CD8-positive, alpha-beta memory T cell (primary cell): Measurements from ENCODE around the gene RIPK1. TPM values are rescaled to one million over a fixed set of nuclear protein-coding genes. Genes with fewer than 3 reads are reported as not detected.
"Not testable (repeated sequence)": the region's sequence is repeated elsewhere in the genome, so short reads cannot be mapped to it uniquely, and the experiment has no call there.

ENCODE experiments used
- CTCF ChIA-PET: fragments of 350-600 bp; sonication (Branson Sonifier 250); formaldehyde crosslinking; loops from one replicate; lab custom pipeline; 2021; ENCODE audit warnings: antibody characterized with exemption; lab: Charles Lee
- POLR2A ChIA-PET: fragments of 350-600 bp; sonication (Branson Sonifier 250); formaldehyde crosslinking; loops from one replicate; lab custom pipeline; 2021; ENCODE audit warnings: antibody characterized with exemption; lab: Charles Lee
- DNase-seq, 5 donors: peaks; one replicate each; pipeline versions ENCODE4 v3.0.0 to v3.0.0-alpha.2; 2020 to 2022; ENCODE audit warnings: mixed read lengths in 1 of 5
- H3K27ac ChIP-seq: one replicate; pipeline ENCODE4 v1.7.0; 2013; ENCODE audit warnings: low read depth, mild to moderate bottlenecking, low read length, moderate library complexity
- H3K27me3 ChIP-seq: 2 replicates; pipeline ENCODE4 v1.7.0; 2013; ENCODE audit warnings: low read length, mild to moderate bottlenecking; ENCODE audit not compliant: insufficient read depth, poor library complexity, severe bottlenecking
- H3K36me3 ChIP-seq: 2 replicates; pipeline ENCODE4 v1.7.0; 2013; ENCODE audit warnings: mild to moderate bottlenecking, low read length, moderate library complexity; ENCODE audit not compliant: insufficient read depth
- H3K4me1 ChIP-seq: 2 replicates; pipeline ENCODE4 v1.7.0; 2013; ENCODE audit warnings: mild to moderate bottlenecking, low read length, moderate library complexity; ENCODE audit not compliant: insufficient read depth
- H3K4me3 ChIP-seq: 2 replicates; pipeline ENCODE4 v1.7.0; 2013; ENCODE audit warnings: mild to moderate bottlenecking, low read length
- H3K9me3 ChIP-seq: 2 replicates; pipeline ENCODE4 v1.7.0; 2013; ENCODE audit warnings: mild to moderate bottlenecking, low read length
- H3K27ac Mint-ChIP-seq, 8 donors: one replicate each; pipeline ENCODE4 v1.8.0; 2020 to 2021; ENCODE audit warnings: mixed read lengths in 8 of 8, mild to moderate bottlenecking in 6 of 8, inconsistent platforms in 3 of 8, moderate library complexity in 3 of 8
- H3K27me3 Mint-ChIP-seq, 2 donors: one replicate each; pipeline ENCODE4 v1.8.0; 2020 to 2021; ENCODE audit warnings: mixed read lengths in 2 of 2, mild to moderate bottlenecking in 1 of 2, moderate library complexity in 1 of 2
- H3K36me3 Mint-ChIP-seq, 3 donors: one replicate each; pipeline ENCODE4 v1.8.0; 2020 to 2021; ENCODE audit warnings: mixed read lengths in 3 of 3, inconsistent platforms in 1 of 3, mild to moderate bottlenecking in 1 of 3
- H3K4me1 Mint-ChIP-seq, 3 donors: one replicate each; pipeline ENCODE4 v1.8.0; 2020 to 2021; ENCODE audit warnings: mixed read lengths in 3 of 3, inconsistent platforms in 1 of 3, mild to moderate bottlenecking in 1 of 3
- H3K4me3 Mint-ChIP-seq, 7 donors: one replicate each; pipeline ENCODE4 v1.8.0; 2020 to 2021; ENCODE audit warnings: mixed read lengths in 7 of 7, mild to moderate bottlenecking in 6 of 7, moderate library complexity in 4 of 7, inconsistent platforms in 2 of 7
- H3K9me3 Mint-ChIP-seq, 5 donors: one replicate each; pipeline ENCODE4 v1.8.0; 2020 to 2022; ENCODE audit warnings: mixed read lengths in 5 of 5, mild to moderate bottlenecking in 3 of 5, moderate library complexity in 2 of 5, inconsistent platforms in 1 of 5
- polyA plus RNA-seq: library from polyadenylated mRNA; unstranded; fragments of 300-500 nt; fragmentation: Illumina TruSeq; gene quantifications from one replicate; pipeline ENCODE4 v1.2.3, GENCODE V29; 2021
- total RNA-seq, 2 experiments: library from RNA; stranded (reverse); gene quantifications; one replicate each; pipeline ENCODE4 v1.2.3, GENCODE V29; 2021

The RIPK1 gene
- total and polyA plus RNA-seq, 3 experiments from 2014 or later = 21.7 to 25.1 (median 22.1) TPM

DNA sequence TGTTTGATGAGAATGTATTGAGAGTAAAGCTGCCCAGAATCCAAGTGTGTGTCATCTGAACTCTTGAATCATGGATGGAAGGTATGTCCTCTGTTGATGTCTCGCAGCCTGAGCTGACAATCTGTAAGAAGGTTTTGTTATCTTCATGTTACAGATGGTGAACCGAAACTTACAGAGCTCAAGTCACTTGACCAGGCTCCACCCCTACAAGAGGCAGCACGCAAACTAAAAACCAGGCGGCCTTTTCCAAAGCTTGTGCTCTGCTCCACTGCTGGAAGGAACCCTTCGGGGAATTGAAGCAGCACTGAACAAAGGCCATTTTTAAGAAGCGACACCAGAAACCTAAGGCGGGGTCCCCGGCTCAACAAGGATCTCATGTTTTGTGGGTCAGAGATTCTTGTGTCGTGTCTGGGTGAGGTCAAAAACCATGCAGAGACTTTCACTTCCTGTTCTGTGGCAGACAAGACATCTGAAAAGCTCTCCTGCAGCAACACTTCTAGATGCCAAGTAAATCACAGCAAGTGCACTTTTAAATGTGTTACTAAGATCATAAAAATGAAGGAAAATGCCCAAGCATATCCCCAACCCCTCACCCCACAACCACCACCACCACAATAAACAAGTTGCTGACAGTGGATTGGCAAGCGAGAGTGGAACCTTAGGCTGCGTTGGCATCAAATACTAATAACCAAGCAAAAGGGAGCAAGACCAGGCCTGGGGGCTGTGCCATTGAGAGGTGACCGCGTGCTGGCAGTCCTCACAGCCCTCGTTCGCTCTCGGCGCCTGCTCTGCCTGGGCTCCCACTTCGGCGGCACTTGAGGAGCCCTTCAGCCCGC is 41.3 kb upstream of the RIPK1 start:
- peak in 3 of 5 donors; percentile 23 to 61 (median 49) for DNase-seq
- Mint-ChIP-seq H3K27ac (peak overlapping the region; percentile 84 to 98 (median 96)), H3K4me1 (peaks cover 48 to 60% (median 56%) of the 10 kb centered on the region in 3 donors), H3K27me3 (peaks cover 4 to 10% of the 10 kb centered on the region in 2 donors), H3K36me3 (peaks cover 0 to 6% (median 4%) of the 10 kb centered on the region in 3 donors), H3K4me3 (peak overlapping the region; percentile 64 to 91 (median 79)), H3K9me3 (no peaks in the 10 kb centered on the region)
- Histone ChIP-seq H3K4me3 (peak overlapping the region; percentile 16), H3K36me3 (no peaks in the 10 kb centered on the region), H3K27ac (peak overlapping the region; percentile 58), H3K27me3 (no peaks in the 10 kb centered on the region), H3K4me1 (peaks cover 47% of the 10 kb centered on the region), H3K9me3 (no peaks in the 10 kb centered on the region)
- ChIA-PET POLR2A (interaction anchor here (0.7 to 1.8 kb wide), 4 partner anchors 12 to 28 kb away, joined by 3 to 11 read pairs (median 4); partner anchors contain the start of gene NQO2), CTCF (interaction anchor here (0.7 to 2.4 kb wide), 7 partner anchors 17 to 37 kb away, joined by 3 to 13 read pairs (median 3); partner anchors contain the start of gene NQO2)

DNA sequence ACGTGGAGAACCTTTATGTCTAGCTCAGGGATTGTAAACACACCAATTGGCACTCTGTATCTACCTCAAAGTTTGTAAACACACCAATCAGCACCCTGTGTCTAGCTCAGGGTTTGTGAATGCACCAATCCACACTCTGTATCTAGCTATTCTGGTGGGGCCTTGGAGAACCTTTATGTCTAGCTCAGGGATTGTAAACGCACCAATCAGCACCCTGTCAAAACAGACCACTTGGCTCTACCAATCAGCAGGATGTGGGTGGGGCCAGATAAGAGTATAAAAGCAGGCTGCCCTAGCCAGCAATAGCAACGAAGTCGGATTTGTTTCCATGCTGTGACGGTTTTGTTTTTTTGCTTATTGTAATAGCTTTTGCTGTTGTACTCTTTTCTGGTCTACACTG is 40.1 kb upstream of the RIPK1 start:
- H3K36me3 Mint-ChIP-seq, DNase-seq, CTCF ChIA-PET, H3K27ac ChIP-seq, H3K9me3 ChIP-seq, H3K4me3 ChIP-seq, H3K4me3 Mint-ChIP-seq, POLR2A ChIA-PET, H3K9me3 Mint-ChIP-seq, H3K36me3 ChIP-seq, H3K27me3 ChIP-seq: not testable (repeated sequence)
- peaks cover 41% of the 10 kb centered on the region for H3K4me1 ChIP-seq
- peak overlapping the region in 4 of 8 donors; percentile 33 to 57 (median 41) for H3K27ac Mint-ChIP-seq
- peaks cover 4 to 17% of the 10 kb centered on the region in 2 donors for H3K27me3 Mint-ChIP-seq
- H3K4me1 Mint-ChIP-seq = peaks cover 41 to 51% (median 50%) of the 10 kb centered on the region in 3 donors

DNA sequence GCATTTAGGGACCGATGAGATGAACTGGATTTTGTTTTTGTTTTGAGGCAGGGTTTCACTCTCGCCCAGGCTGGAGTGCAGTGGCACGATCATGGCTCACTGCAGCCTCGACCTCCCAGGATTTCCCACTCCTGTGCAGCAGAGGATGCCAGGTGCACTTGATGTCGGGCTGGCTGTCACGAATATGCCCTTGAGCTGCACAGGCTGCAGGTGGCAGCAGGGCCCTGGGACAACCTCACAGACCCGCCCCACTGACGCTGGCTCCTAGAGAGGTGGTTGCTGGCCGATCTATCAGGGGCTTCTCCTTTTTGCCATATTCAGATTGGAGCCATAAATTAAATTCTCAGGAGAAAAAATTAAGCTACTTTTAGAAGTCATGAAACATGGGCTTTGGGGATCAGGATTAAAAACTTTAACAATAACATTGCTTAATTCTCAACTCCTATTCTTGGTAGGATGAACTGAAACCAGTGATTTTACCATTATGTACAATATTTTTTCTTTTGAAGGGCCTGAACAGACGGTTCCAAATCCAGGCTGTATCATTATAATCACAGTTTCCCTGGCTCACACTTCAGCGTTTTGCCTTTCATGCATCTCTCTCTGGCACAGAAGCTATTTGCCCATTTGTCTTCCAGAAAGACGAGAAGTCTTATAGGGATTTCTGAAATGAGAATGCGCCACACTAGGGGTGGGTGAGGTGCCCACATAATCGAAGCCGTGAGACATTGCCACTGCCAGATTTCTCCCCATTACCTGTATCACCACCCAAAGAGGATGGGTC is 36.2 kb upstream of the RIPK1 start:
- no peaks in the 10 kb centered on the region for H3K27me3 ChIP-seq
- H3K4me1 ChIP-seq = peaks cover 5% of the 10 kb centered on the region
- peak overlapping the region in 1 of 8 donors; percentile 44 for H3K27ac Mint-ChIP-seq
- H3K4me3 ChIP-seq = no peak overlapping the region
- H3K27me3 Mint-ChIP-seq = peaks cover 3 to 17% of the 10 kb centered on the region in 2 donors
- H3K27ac ChIP-seq = no peak overlapping the region
- no peaks in the 10 kb centered on the region for H3K36me3 ChIP-seq
- H3K36me3 Mint-ChIP-seq = no peaks in the 10 kb centered on the region
- CTCF ChIA-PET = no interaction called here
- POLR2A ChIA-PET = interaction anchor here (0.7 kb wide), 1 partner anchor 21 kb away, joined by 3 read pairs; no protein-coding TSS in a partner anchor
- DNase-seq = no peak
- H3K4me3 Mint-ChIP-seq = no peak overlapping the region
- no peaks in the 10 kb centered on the region for H3K9me3 Mint-ChIP-seq
- H3K4me1 Mint-ChIP-seq = peaks cover 10 to 16% (median 14%) of the 10 kb centered on the region in 3 donors
- no peaks in the 10 kb centered on the region for H3K9me3 ChIP-seq

DNA sequence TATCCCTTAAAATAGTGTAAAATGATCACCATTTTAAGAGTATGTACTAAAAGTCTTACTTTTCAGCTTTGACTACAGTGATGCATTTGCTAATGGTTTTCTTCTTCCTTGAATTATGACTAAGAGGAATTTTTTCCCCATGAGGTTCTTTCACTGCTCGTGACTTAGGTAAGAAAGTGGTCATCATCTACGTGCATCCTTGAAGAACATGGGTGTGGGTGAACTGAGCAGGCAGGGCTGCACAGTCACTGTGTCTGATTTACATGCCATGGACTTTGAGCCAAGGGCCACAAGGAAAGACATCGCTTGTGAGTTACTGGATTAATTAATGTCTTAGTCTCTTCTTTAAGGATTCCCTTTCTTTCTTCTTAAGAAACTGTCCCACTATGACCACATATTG is 35.3 kb upstream of the RIPK1 start:
- DNase-seq = no peak
- no peak overlapping the region for H3K27ac ChIP-seq
- no peaks in the 10 kb centered on the region for H3K27me3 ChIP-seq
- ChIA-PET CTCF (no interaction called here), POLR2A (no interaction called here)
- H3K27ac Mint-ChIP-seq = no peak overlapping the region
- H3K36me3 Mint-ChIP-seq = no peaks in the 10 kb centered on the region
- H3K4me1 ChIP-seq = no peaks in the 10 kb centered on the region
- no peaks in the 10 kb centered on the region for H3K36me3 ChIP-seq
- H3K9me3 Mint-ChIP-seq = no peaks in the 10 kb centered on the region
- H3K27me3 Mint-ChIP-seq = peaks cover 3 to 17% of the 10 kb centered on the region in 2 donors
- H3K4me3 Mint-ChIP-seq = no peak overlapping the region
- H3K4me3 ChIP-seq = no peak overlapping the region
- H3K9me3 ChIP-seq = no peaks in the 10 kb centered on the region
- H3K4me1 Mint-ChIP-seq = peaks cover 7 to 10% (median 10%) of the 10 kb centered on the region in 3 donors

DNA sequence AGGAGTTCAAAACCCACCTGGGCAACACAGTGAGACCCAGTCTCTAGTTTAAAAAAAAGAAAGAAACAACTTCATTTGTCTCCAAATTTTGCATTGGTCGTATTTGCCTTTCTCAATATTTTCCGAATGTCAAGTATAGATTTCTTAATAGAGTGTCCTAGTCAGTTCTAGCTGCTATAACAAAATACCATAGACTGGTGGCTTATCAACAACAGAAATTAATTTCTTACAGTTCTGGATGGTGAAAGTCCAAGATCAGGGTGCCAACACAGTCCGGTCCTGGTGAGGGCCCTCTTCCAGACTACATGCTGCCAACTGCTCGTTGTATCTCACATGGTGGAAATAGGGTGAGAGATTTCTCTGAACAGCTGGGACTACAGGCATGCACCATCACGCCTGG is 34.6 kb upstream of the RIPK1 start:
- Histone ChIP-seq H3K27ac (no peak overlapping the region), H3K4me1 (no peaks in the 10 kb centered on the region), H3K36me3 (no peaks in the 10 kb centered on the region), H3K27me3 (no peaks in the 10 kb centered on the region), H3K4me3 (no peak overlapping the region), H3K9me3 (no peaks in the 10 kb centered on the region)
- H3K36me3 Mint-ChIP-seq = no peaks in the 10 kb centered on the region
- H3K4me3 Mint-ChIP-seq = no peak overlapping the region
- no peak overlapping the region for H3K27ac Mint-ChIP-seq
- no peak for DNase-seq
- H3K4me1 Mint-ChIP-seq = peaks cover 2 to 4% (median 3%) of the 10 kb centered on the region in 3 donors
- ChIA-PET POLR2A (no interaction called here), CTCF (no interaction called here)
- H3K9me3 Mint-ChIP-seq = no peaks in the 10 kb centered on the region
- H3K27me3 Mint-ChIP-seq = peaks cover 3 to 17% of the 10 kb centered on the region in 2 donors

DNA sequence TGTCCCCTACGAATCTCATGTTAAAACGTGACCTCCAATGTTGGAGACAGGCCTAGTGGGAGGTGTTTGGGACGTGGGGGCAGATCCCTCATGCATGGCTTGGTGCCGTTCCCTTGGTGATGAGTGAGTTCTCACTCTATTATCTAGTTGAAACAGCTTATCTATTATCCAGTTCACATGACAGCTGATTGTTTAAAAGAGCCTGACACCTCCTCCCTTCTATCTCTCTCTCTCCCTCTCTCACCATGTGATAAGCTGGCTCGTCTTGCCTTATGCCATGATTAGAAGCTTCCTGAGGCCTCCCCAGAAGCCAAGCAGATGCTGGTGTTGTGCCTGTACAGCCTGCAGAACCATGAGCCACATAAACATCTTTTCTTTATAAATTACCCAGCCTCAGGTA is 32.9 kb upstream of the RIPK1 start:
- POLR2A ChIA-PET = no interaction called here

DNA sequence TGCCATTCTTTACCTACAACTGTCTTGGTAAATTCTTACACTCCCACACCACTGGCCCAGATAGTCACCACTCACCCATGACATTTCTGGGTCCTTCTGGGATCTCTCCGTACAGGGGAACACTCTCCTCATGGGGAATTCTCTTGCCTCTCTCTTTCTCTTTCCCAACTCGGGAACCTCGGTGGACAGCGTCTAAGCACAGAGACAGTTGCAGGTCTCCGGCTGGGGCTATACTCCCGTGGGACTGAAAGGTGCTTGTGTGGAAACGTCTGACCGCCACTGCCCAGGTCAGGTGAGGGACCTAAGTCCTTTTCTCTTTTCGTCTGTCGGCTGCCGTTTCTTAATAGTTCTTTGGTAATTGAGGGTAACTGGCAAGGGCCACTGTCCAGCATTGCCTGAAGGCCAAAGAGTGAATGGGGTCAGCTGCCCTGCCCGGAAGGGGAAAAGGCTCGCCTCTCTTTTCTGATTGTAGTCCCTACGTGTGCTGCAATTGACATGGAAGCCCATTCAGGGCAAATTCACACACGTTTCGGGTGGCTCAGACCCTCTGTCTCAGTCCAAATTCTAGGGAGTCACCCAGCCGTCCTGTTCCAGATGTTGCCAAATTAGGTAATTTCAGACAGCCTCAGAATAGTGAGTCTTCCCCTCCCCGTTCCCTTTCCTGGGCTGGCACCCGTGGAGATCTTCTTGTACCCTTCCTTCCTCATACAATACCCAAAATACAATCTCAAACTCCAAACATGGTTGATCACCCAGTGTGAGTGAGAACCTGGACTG is 31.2 kb upstream of the RIPK1 start:
- Histone ChIP-seq H3K9me3 (no peaks in the 10 kb centered on the region), H3K4me3 (no peak overlapping the region), H3K27ac (no peak overlapping the region), H3K27me3 (no peaks in the 10 kb centered on the region), H3K4me1 (no peaks in the 10 kb centered on the region), H3K36me3 (no peaks in the 10 kb centered on the region)
- Mint-ChIP-seq H3K4me3 (no peak overlapping the region), H3K27me3 (peaks cover 0 to 7% of the 10 kb centered on the region in 2 donors), H3K9me3 (no peaks in the 10 kb centered on the region), H3K27ac (no peak overlapping the region), H3K4me1 (no peaks in the 10 kb centered on the region), H3K36me3 (no peaks in the 10 kb centered on the region)
- POLR2A ChIA-PET = no interaction called here
- CTCF ChIA-PET = no interaction called here
- DNase-seq = no peak

More for the DNA sequence above, 32.9 kb upstream of the RIPK1 start:
- Histone ChIP-seq H3K4me3 (no peak overlapping the region), H3K9me3 (no peaks in the 10 kb centered on the region), H3K27ac (no peak overlapping the region), H3K36me3 (no peaks in the 10 kb centered on the region), H3K4me1 (no peaks in the 10 kb centered on the region), H3K27me3 (no peaks in the 10 kb centered on the region)
- peaks cover 3 to 12% of the 10 kb centered on the region in 2 donors for H3K27me3 Mint-ChIP-seq
- no peak overlapping the region for H3K27ac Mint-ChIP-seq
- H3K4me3 Mint-ChIP-seq = no peak overlapping the region
- DNase-seq = no peak
- no peaks in the 10 kb centered on the region for H3K4me1 Mint-ChIP-seq
- no peaks in the 10 kb centered on the region for H3K36me3 Mint-ChIP-seq
- no peaks in the 10 kb centered on the region for H3K9me3 Mint-ChIP-seq
- CTCF ChIA-PET = no interaction called here
